GM19328 (cell line): Measurements from ENCODE around the gene MTM1.

Source experiments
- ATAC-seq: cut with Tn5 transposase; IDR thresholded peaks from one replicate; pipeline ENCODE4 v1.9.1; 2021; ENCODE audit warnings: mild to moderate bottlenecking, moderate library complexity; ENCODE audit not compliant: unreplicated experiment

MTM1 gene

DNA sequence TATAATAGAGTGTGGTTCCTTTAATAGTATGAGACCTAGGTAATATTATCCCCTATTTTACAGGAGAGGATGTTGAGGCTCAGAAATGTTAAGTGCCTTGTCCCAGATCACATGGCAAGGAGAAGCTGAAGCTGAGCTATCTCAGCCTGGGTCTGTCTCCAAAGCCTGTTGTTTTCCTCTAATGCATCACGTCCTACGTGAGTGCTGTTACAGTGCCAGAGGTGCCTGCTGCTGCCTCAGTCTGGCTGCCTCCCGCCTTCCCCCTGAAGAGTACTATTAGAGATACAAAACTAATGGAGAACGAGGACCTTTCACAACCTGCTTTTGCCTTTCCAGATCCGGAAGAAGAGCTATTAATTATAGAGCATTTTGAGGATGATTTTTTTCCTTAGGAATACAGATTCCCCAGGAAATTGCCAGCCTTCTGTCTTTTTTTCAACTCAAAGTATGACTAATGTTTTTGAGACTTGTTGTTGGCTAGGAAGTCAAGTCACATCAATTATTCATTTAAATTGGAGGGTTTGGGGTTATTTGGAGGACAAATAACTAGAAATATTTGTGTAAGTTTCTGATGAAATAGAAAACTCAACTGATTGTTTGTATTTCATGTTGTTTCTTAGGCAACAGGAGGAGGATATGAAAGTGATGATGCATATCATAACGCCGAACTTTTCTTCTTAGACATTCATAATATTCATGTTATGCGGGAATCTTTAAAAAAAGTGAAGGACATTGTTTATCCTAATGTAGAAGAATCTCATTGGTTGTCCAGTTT is 80.9 kb downstream of the MTM1 start:
- no peak for ATAC-seq

DNA sequence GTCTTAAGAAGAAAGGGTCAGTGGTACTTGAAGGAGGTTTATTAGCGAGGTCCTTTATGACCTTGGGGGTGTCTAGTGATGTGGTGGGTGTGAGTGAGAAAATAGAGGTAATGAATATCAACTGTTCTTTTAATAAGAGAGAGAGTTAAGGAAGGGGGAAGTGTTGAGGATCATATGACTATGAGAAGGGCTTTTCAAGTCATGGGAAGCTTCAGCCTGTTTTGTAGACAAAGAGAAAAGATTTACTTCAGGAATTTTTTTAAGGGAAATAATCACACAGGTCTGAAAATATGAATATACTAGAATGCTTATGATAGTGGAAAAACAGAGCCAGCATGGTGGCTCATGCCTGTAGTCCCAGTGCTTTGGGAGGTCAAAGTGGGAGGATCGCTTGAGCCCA is 83.5 kb downstream of the MTM1 start:
- ATAC-seq: no peak

DNA sequence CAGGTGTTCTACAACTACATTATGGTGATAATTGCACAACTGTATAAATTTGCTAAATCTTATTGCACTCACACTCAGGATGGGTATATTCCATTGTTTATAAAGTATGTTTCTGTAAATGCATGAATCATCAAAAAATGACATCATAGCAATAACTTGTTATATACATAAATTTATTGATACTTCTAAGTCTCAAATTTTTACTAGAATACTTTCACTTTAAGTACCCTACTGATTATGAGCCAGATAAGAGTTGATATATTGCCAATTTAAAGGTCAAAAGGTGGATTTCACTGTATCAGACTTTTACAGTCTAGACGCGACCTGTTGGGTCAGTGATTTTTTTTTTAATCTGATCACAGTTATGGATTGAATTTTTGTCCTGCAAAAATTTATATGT is 87.4 kb downstream of the MTM1 start:
- no peak for ATAC-seq

DNA sequence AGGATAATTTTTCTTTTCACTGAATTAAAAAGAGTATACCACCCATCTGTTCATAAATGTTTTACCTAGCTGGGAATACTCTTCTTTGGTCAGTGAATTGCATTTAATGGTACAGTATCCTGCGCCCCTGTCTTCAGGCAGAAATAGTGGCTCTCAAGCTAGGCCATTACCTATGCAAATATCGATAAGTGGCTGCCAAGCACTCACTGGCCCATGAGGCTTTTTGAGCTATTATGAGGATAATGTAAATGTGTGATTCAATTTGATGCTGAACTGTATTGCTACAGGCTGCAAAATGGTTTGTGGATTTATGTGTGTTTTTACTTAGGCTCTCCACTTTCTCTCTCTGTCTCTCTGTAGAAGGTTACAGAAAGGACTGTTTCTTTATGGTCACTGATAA is 94.7 kb downstream of the MTM1 start:
- no peak for ATAC-seq

DNA sequence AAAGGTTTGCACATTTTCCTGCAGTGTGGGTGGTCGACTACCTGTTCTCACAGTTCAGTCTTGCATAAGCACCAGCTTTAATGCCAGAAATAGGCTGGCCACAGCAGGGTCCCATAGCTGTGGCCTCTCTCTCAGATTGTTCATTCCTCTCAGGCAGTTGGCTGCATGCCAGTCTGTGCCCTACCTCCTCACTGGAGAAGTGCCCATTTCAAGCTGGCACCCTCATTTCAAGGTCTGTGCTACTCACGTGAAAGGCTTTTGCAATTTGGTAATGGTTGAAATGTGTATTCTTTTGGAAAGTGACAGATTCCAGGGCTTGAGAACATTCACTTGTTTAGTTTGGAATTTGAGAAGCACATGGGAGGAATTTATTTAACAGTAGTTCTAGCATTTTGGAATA is 95.9 kb downstream of the MTM1 start:
- no peak for ATAC-seq

DNA sequence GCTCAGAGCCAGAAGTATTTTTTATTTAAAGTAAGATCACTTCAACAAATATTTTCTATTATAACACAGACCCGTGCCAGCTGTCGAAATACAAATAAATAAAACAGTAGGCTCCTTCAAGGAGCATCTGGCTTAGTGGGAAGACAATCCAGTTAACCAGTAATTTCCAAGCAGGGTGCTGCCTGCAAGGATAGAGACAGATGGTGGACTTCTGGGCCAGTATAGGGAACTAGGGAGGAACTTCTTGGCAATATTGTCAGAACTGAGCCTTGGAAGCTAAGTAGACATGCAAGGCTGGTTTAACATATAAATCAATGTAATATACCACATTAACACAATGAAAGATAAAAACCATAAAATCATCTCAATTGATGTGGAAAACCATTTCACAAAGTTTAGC is 107.8 kb downstream of the MTM1 start:
- ATAC-seq: no peak

DNA sequence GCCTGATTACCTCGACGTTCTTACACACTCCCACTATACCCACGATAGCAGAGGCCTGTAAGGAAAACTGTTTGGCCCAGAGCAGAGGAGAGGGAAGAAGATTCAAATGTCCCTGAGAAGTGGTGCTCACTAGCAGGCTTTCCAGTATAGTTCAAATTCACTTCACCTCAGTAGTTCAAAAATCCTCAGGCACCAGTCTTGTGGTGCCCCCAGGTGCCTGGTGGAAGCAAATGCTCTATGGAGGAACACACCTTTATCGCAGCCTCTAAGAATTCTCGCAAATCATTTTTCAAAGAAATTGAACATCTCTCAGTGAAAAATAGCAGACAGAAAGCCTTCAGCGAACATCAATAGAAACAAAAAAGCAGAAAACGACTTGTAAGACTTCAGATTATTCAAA is 112.6 kb downstream of the MTM1 start:
- ATAC-seq: no peak

DNA sequence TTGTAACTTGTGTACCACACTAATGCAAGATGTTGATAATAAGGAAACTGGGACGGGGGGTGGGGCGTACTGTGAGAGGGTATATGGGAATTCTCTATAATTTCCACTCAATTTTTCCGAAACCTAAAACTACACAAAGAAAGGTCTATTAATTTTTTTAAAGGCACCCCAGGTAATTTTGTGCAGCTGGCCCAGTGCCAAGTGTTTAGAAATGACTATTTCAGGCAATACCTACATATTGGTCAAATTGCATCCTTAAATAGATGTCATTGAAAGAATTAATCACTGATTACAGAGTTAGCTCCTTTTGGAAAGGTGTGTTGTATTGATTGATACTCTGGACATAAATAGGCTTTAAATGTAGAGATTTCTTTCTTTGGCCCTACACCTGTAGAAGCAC is 114.7 kb downstream of the MTM1 start:
- no peak for ATAC-seq

DNA sequence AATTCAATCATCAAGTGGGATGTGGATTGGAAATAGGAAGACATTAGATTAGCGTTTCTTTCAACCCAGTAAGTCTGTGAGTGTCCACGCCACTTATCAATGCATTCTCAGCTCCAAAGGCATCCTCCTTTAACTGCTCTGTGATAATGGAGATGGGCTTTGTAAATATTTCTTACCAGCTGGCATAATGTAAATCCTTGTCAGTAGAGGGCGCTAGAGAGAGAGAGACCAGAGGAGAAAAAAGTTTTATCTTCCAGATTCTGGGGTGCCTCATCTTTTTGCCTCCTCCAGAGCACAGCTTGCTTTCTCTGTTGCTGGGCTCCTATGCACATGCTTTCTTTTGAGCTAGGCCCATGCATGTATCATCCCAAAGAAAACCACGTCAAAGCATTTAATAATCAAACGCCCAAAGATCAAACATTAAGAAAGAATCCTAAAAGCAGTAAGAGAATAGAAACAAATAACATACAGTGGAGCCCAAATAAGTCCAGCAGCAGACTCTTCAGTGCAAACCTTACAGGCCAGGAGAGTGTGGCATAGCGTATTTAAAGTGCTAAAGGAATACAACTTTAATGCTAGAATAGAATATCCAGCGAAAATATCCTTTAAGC is 115.2 kb downstream of the MTM1 start:
- ATAC-seq: no peak

DNA sequence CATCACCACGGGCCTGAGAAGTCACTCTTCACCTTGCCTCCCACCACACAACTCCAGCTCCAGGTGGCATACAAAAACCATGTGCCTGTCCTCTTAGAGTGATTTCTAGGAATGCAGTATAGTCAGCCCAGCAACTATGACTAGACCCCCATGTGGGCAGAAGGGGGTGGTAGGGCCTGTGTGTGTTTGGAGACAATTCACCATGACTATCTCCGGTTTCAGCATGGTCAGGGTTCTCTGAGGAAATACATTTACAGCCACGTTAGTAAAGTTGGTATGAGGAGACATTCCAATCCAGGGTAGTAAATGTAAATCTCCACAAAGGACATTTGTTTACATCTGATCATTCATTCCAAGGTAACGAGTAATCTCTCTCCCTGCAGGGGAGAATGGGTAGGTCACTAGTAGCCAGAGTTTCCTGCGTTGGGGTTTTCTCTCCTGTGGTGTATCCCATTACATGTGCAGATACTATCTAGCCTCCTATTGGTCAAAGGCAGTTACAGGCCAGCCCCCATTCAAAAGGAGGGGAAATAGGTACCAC is 120.6 kb downstream of the MTM1 start:
- ATAC-seq: no peak

DNA sequence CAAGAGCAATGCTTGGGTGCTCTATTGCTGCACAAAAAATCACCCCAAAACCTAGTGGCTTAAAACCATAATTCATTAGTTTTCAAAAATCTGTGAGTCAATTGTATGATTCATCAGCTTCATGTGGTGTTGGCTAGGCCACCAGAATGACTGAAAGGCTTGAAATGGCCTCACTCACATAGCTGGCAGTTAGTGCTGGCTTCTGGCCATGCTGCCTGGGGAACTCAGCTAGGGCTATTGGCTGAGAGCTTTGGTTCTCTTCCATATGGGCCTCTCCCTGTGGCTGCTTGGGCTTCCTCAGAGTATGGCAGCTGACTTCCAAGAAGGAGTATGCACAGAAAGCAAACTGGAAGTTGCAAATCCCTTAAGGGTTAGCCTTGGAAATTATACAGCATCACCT is 121.7 kb downstream of the MTM1 start:
- no peak for ATAC-seq

DNA sequence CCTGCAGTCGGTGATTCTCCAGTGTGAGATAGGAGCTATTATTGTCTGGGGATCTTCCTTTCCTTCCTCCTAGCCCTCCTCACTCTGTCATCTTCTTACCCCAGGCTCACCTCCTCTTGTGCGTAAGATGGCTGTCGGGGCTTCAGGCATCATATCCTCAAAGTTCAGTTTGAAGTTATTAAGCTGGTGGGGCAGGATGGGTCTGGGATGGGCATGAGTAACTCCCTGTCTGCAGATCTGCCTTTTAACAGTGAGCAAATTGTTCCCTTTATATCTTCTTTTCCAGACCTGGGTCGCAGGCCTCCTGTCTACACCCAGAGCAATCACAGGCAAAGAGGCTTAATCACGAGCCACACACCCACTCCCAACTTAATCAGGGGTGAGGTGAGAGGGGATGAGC is 123.9 kb downstream of the MTM1 start:
- ATAC-seq: no peak

DNA sequence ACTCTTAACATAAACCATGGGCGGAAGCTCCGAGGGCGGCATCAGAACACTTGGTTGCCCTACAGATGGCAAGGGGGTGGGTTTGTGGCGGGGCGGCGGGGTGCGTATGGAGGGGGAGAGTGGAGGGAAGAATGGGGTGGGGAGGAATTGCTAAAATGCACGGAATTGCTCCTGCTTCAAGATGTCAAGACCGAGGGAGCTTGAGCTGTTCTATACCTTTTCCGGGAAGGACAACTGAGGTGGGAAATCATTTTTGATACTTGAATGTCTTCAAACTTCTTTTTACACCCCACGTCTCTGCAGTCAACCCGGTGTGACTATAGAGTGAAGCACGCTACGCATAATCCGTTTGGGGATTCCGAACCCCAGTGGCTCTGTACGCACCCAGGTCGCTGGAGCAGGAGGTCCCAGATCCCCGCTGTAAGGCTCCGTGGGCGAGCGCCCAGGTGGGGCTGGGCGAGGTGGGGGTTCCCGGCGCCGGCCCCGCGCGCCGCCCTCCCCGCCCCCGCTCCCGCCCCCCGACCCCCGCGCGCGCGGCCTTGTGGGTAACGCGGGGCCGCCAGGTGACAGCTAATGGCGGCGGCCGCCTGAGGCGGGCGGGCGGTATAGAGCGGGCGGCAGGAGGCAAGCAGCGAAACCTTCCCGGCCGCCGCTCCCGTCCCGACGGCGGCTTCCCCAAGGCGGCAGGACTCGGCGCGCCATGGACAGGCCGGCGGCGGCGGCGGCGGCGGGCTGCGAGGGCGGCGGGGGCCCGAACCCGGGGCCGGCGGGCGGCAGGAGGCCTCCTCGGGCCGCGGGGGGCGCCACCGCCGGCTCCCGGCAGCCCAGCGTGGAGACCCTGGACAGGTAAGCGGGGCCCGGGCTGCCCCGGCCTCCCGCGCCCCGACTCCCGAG is 124.7 kb downstream of the MTM1 start, which contains the start of gene MTMR1:
Gene MTMR1, plus strand, starts transcription at position 566 of the 894 bp plus-strand sequence. Its CDS starts 135 bp downstream, at position 701.
- ATAC-seq: peak; percentile 54

DNA sequence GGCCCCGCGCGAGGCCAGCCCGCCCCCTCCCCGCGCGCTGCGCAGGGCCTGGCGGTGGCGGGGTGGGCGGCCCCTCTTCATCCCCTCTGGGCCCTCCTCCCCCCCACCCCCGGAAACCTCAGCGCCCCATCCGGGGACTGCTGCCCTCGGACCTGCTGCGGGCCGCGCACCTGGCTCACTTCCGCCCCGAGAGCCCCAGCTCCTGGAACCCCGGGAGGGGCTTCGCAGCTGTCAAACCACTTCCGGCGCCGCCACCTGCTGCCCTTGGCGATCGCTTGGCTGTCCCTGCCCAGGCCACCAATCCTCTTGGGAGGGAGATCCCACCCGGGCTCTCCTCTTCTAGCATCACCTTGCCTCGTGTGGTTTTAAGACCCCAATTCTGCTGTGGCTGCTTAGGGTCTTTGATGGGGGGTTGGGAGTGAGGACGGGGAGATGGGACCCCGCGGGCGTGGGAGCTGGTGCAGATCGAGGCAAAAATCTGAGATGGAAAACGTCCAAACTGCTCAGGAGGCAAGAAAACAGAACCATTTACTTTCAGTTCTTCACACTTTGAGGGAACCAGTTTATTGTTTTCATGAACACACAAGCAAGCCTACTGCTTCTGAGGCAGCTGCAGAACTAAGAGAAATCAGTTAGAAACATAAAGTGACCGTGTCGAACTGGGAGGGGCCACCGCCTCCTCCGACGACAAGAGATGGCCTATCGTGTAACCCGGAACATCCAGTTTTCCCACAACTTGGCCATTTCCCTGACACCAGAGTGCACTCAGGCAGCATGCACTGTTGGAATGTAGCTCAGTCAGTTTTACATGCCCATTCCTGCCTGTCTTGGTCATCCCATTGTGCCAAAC is 125.5 kb downstream of the MTM1 start:
- peak; percentile 56 for ATAC-seq

DNA sequence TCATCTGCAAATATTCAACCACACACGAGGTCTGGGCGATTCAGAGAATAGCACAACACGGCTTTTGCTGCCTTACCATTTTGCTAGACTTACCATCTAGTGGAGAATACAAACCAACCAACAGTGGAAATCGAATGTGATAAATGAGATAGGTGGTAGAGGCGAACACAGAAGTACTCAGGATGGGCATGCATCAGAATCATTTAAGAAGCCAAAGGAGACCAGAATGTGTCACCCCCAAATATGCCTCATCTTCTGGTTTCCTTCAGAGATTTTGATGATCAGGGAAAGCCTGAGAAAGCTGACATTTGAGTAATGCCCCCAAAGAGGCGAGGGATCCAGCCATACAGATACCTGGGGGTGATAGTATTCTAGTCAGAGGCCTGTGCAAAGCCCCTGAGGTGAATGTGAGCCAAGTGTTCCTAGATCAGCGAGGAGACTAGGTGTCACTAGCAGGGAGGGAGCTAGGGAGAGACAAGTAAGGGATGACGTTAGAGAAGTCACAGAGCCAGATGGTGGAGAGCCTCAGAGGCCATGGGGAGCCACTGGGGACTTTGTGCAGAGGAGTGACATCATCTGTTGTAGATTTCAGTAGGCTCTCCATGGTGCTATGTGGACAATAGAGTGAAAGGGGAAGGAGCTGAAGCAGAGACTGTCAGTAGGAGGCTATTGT is 126.5 kb downstream of the MTM1 start:
- ATAC-seq: no peak

DNA sequence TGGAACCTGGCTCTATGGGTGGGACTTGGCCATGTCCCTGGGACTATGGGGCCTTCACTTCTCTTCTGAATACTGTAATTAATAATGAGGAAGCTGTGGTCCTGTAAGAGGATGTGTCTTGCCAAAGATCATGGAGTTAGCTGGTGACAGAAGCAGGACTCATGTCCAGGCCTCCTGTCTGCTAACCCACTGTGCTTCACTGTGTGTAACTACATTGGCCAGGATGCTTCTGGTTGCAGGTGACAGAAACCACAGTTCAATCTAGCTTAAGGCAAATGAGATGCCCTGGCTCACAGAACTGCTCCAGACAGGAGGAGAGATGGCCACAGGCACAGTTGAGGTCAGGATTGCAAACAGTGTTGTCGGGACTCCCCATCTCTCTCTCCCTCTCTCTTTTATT is 127.9 kb downstream of the MTM1 start:
- no peak for ATAC-seq

DNA sequence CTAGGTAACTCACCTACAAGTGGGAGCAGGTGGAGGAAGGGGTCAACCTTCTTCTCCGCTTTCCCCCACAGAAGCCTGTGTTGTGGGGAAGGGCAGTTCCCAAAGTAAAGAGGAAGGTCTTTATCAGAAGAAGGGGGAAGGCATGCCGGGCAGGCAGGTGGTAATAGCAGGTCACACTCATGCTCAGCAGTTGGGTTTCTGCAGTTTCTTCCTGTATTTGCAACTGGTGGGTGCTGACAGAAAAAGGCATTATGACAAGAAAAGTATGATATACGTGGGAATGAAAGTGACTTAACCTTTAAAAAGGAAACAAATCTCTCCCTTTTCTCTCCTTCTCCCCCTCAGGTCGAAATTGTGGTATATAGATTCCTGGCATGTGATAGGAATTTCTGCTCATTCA is 128.4 kb downstream of the MTM1 start:
- no peak for ATAC-seq

DNA sequence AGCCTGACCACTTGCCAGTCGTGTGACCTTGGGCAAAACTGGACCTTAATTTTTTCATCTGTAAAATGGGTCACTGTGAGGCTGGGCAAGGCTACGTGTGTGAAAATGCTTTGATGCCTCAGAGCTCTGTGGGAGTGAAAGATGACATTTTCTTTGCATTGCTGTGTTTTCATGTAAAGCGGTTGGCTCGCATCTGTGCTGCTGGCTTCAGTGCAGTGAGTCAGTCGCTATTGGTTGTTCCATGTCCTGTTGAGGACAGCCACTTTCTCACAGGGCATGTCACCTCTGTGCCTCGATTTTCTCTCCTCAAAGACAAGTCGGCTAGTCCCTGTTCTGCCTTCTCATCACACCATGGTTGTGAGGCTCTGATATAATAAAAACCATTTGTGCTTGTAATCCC is 129.2 kb downstream of the MTM1 start:
- no peak for ATAC-seq

DNA sequence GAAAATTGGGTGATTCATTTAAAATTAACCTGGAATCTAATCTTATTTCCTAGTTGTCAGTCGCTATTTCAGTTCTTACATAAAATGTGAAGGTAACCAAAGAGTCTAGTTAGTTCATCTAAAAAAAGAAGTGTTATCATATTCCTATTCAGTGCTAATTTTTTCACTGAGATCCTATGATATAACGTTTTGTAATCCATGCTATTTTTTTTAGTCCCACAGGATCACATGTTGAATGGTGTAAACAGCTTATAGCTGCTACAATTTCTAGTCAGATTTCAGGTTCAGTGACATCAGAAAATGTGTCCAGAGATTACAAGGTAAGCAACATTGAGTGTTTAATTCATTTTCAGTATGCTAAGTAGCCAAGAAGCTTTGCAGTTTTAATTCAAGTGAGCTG is 130.6 kb downstream of the MTM1 start:
- ATAC-seq: no peak

DNA sequence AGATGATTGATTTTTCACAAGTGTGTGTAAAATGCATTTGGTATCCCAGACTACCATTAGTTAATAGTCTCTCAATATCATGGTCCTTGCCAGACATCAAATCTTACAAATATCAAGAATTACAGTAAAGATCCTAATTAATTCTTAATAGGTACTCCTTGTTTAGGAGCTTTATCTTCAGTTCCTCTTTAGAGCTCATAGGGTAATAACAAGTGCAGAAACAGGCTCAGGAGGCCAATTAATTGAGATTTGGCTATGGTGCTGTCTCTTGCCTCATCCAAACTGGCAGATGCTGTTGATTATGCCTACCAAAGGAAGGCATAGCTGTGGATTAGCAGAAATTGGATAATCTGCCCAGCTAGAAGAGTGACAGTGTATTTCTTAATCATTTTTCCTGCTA is 131.7 kb downstream of the MTM1 start:
- no peak for ATAC-seq
